K562 (cell line): ENCODE results near the gene ICAM1. TPM values are rescaled to one million over a fixed set of nuclear protein-coding genes. Genes with fewer than 3 reads are reported as not detected.
A peak's percentile ranks its signal among the peaks of the same experiment; 100 is the strongest.

ENCODE experiments used
- ATAC-seq: fragments of 200-7000 bp; cut with Tn5 transposase; 3 replicates; pipeline ENCODE4 v1.9.1; 2020; ENCODE audit warnings: moderate library complexity
- BruUV-seq: library from RNA; stranded (reverse); fragments of 400-500 nt; replicated peaks from 2 replicates; lab custom pipeline; 2021; lab: Mats Ljungman, UMichigan
- CTCF ChIA-PET: fragments of 300-600 bp; formaldehyde crosslinking; extraction: SDS; loops from one replicate; lab custom pipeline; 2021; ENCODE audit warnings: low intra/inter-chr PET ratio; lab: Yijun Ruan, JAX
- POLR2A ChIA-PET: fragments of 300-600, 350-650 bp; sonication (Branson Sonifier 250); formaldehyde crosslinking; extraction: SDS; loops from one replicate; lab custom pipeline; 2021; ENCODE audit warnings: antibody characterized with exemption, inconsistent platforms; lab: Yijun Ruan, JAX
- DNase-seq, 4 experiments: peaks; one replicate each; pipeline versions ENCODE4 v3.0.0 to v3.0.0-alpha.2; 2011 to 2018; ENCODE audit warnings: low spot score in 3 of 4, mixed read lengths in 3 of 4; ENCODE audit errors: extremely low read depth in 1 of 4
- FAIRE-seq: peaks from 2 replicates; lab custom pipeline; 2011; peaks lifted over from hg19 to GRCh38; lab: Jason Lieb, UNC
- H2AFZ ChIP-seq: 2 replicates; pipeline ENCODE4 v1.6.0; 2011; ENCODE audit warnings: low read depth, low read length, control low read depth, inconsistent platforms
- H3K27ac ChIP-seq: fragments of 200-600 bp; 3 replicates; pipeline ENCODE4 v1.8.0; 2011; ENCODE audit warnings: low read depth, mild to moderate bottlenecking, control low read depth, inconsistent platforms, low read length, moderate library complexity, mixed read lengths; ENCODE audit errors: extremely low read depth
- H3K27me3 ChIP-seq, 2 experiments: fragments of 300-600 bp in 1 of 2; 2 replicates in 1 of 2; 3 replicates in 1 of 2; pipeline versions ENCODE4 v1.6.0 to v1.8.0; 2011; ENCODE audit warnings: inconsistent platforms in 2 of 2, low read length in 2 of 2, mild to moderate bottlenecking in 1 of 2, mixed read lengths in 1 of 2, moderate library complexity in 1 of 2; ENCODE audit not compliant: control insufficient read depth in 2 of 2, insufficient read depth in 2 of 2
- H3K36me3 ChIP-seq: fragments of 300-600 bp; 3 replicates; pipeline ENCODE4 v1.8.0; 2011; ENCODE audit warnings: mild to moderate bottlenecking, low read length, inconsistent platforms; ENCODE audit not compliant: control insufficient read depth, insufficient read depth
- H3K4me1 ChIP-seq, 2 experiments: fragments of 200-600 bp in 1 of 2; replicated peaks in 1 of 2; 2 replicates in 1 of 2; 3 replicates in 1 of 2; pipeline versions ENCODE4 v1.5.1 to v1.8.0; 2011; ENCODE audit warnings: inconsistent platforms in 2 of 2, low read length in 2 of 2, mild to moderate bottlenecking in 1 of 2, mixed read lengths in 1 of 2, moderate library complexity in 1 of 2; ENCODE audit not compliant: control insufficient read depth in 2 of 2, insufficient read depth in 2 of 2
- H3K4me2 ChIP-seq: 2 replicates; pipeline ENCODE4 v1.6.1; 2011; ENCODE audit warnings: low read length, control low read depth, inconsistent platforms, mixed read lengths; ENCODE audit not compliant: insufficient read depth
- H3K4me3 ChIP-seq: fragments of 200-600 bp; sonication (generic), shearing (Covaris generic); 2 replicates; pipeline ENCODE4 v1.5.1; 2016; ENCODE audit warnings: control low read depth, inconsistent platforms
- H3K79me2 ChIP-seq: fragments of 200-600 bp; 3 replicates; pipeline ENCODE4 v1.8.0; 2011; ENCODE audit warnings: low read length, inconsistent platforms; ENCODE audit not compliant: control insufficient read depth, insufficient read depth
- H3K9ac ChIP-seq, 2 experiments: 2 replicates each; pipeline versions ENCODE4 v1.6.0 to v1.6.1; 2011; ENCODE audit warnings: low read depth in 2 of 2, low read length in 2 of 2, control low read depth in 1 of 2, inconsistent platforms in 1 of 2, mild to moderate bottlenecking in 1 of 2, mixed read lengths in 1 of 2; ENCODE audit not compliant: insufficient read depth in 1 of 2
- H3K9me1 ChIP-seq: one replicate; pipeline ENCODE4 v1.6.0; 2011; ENCODE audit warnings: inconsistent platforms, mild to moderate bottlenecking, low read length, moderate library complexity; ENCODE audit not compliant: control insufficient read depth, insufficient read depth
- H3K9me3 ChIP-seq: replicated peaks from 2 replicates; pipeline ENCODE4 v1.5.1; 2011; ENCODE audit warnings: low read depth, low read length, inconsistent platforms; ENCODE audit not compliant: control insufficient read depth, insufficient read depth
- H4K20me1 ChIP-seq: replicated peaks from 2 replicates; pipeline ENCODE4 v1.6.1; 2011; ENCODE audit warnings: low read length, inconsistent platforms, mixed read lengths; ENCODE audit not compliant: control insufficient read depth, insufficient read depth
- E2F1 ChIP-seq: sonication (generic); formaldehyde crosslinking; IDR thresholded peaks from 2 replicates; pipeline ENCODE4 v1.8.1; 2023; ENCODE audit warnings: mild to moderate bottlenecking, missing genetic modification reagents, moderate library complexity
- HES1 ChIP-seq: fragments of 450-650 bp; IDR thresholded peaks from 2 replicates; pipeline ENCODE4 v1.6.1; 2016; ENCODE audit warnings: low read depth, mild to moderate bottlenecking, moderate library complexity
- KAT7 ChIP-seq: sonication (generic); formaldehyde crosslinking; IDR thresholded peaks from 2 replicates; pipeline ENCODE4 v1.8.0; 2022; ENCODE audit warnings: missing genetic modification reagents, mild to moderate bottlenecking, borderline replicate concordance
- MTA3 ChIP-seq: fragments of 450-650 bp; formaldehyde crosslinking; IDR thresholded peaks from 2 replicates; pipeline ENCODE4 v1.6.1; 2017; ENCODE audit warnings: mild to moderate bottlenecking, borderline replicate concordance
- NELFE ChIP-seq: IDR thresholded peaks from 2 replicates; pipeline ENCODE4 v1.6.1; 2011; ENCODE audit warnings: mild to moderate bottlenecking; ENCODE audit not compliant: insufficient read depth, insufficient read length
- RBBP5 ChIP-seq: fragments of 200-600 bp; sonication (generic); IDR thresholded peaks from 2 replicates; pipeline ENCODE4 v1.6.1; 2012; ENCODE audit warnings: borderline replicate concordance, mild to moderate bottlenecking, low read length, control low read depth, inconsistent platforms; ENCODE audit not compliant: insufficient read depth, poor library complexity, severe bottlenecking
- RCOR1 ChIP-seq, 2 experiments: IDR thresholded peaks; 2 replicates each; pipeline ENCODE4 v1.6.1; 2012; ENCODE audit warnings: low read depth in 2 of 2, low read length in 2 of 2, borderline replicate concordance in 1 of 2, improper control_type of control experiment in 1 of 2
- ZNF274 ChIP-seq: IDR thresholded peaks from 2 replicates; pipeline ENCODE4 v1.6.1; 2011; ENCODE audit warnings: low read depth, mild to moderate bottlenecking, low read length, moderate library complexity, borderline replicate concordance
- WGBS: fragments of 100-300 bp; shearing (Covaris generic); methylation state at CpG from one replicate; pipeline ENCODE4 v1.1.6; 2016; ENCODE audit warnings: low coverage, mixed read lengths; ENCODE audit not compliant: insufficient coverage; ENCODE audit errors: missing lambda C conversion rate; 5-methylcytosine and 5-hydroxymethylcytosine counted together
- in situ Hi-C: fragments of 300-500 bp; cut with MboI; formaldehyde crosslinking; loops from 4 replicates; pipeline ENCODE4 v1.15.0; 2018; ENCODE audit warnings: inconsistent platforms, mixed read lengths
- intact Hi-C: fragments of 100-400 bp; cut with micrococcal nuclease; formaldehyde crosslinking; loops from 2 replicates; pipeline ENCODE4 v1.14.2; 2022
- polyA plus RNA-seq, 8 experiments: library from polyadenylated mRNA; depleted of rRNA in 4 of 8; stranded (reverse) in 5 of 8; unstranded in 3 of 8; fragments of >200 nt; fragmentation: Nextera tagmentation in 2 of 8; fragmentation: Illumina TruSeq in 1 of 8; extraction: Ambion mirVana in 2 of 8; extraction: Trizol in 1 of 8; gene quantifications; 2 replicates each; pipeline versions ENCODE4 v1.2.1 to v1.2.3, GENCODE V29; 2011 to 2014; ENCODE audit warnings: inconsistent platforms in 1 of 8, missing spikeins in 1 of 8
- total RNA-seq, 7 experiments: library from RNA; depleted of rRNA in 6 of 7; stranded (reverse); fragments of >200 nt in 6 of 7; fragmentation: Illumina TruSeq in 2 of 7; extraction: Trizol in 2 of 7; gene quantifications; 2 replicates each; pipeline versions ENCODE4 v1.2.1 to v1.2.3, GENCODE V29; 2011 to 2021; ENCODE audit warnings: low replicate concordance in 1 of 7

Gene ICAM1
- total and polyA plus RNA-seq, 9 of the 15 experiments (the other 6 are each of a cell fraction or from before 2014, with no cell fraction given): 2.3 to 24.4 (median 13.4) TPM

DNA sequence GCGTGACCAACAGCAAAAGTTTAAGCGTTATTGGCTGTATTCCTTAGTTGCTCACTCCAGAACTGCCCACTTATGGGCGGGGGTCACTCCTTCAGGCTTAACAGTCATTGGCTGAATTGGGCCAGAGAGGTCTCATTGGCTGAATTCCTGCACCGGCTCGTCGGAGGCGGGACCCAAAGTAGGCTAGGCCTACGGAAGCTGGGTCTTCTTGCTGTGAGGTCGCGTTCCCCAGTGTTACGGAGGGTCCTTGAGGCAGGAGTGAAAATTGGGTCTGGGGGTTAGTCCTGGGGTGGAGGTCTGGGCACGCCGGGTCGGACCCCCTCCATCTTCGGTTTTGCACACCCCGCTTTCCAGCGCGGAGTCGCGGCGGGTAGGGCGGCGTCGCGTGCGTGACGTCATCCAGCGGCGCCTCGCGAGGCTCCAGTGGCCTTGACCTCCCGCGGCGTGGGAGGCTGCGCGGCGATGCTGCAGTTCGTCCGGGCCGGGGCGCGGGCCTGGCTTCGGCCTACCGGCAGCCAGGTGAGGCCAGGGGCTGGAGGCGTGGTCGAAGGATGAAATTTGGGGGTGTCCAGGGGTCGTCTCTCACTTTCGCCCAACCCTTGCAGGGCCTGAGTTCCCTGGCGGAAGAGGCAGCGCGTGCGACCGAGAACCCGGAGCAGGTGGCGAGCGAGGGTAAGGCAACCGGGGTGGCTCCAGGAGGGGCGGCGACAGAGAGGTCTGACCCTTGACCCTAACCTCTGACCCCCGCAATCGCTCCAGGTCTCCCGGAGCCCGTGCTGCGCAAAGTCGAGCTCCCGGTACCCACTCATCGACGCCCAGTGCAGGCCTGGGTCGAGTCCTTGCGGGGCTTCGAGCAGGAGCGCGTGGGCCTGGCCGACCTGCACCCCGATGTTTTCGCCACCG is 18.9 kb upstream of the ICAM1 start, which contains the start of gene MRPL4:
Gene MRPL4, plus strand, starts transcription at position 423 of the 903 bp plus-strand sequence. Its CDS starts 40 bp downstream, at position 463.
- intact Hi-C loops (loop anchor here (5.0 kb wide), 1 partner anchor 320 kb away; no protein-coding TSS in a partner anchor), in situ Hi-C loops (no loop called here)
- Histone ChIP-seq H3K27ac (peak within 1 kb of the TSS; percentile 90), H3K27me3 (no peaks in the 10 kb centered on the region), H3K4me1 (peaks cover 4 to 39% of the 10 kb centered on the region in 2 experiments; a peak in 4 of 5 replicates), H3K4me2 (peak within 1 kb of the TSS; percentile 97), H3K9ac (peak within 1 kb of the TSS; percentile 90 to 98), H2AFZ (peak within 1 kb of the TSS; percentile 100), H3K4me3 (peak within 1 kb of the TSS; percentile 76), H4K20me1 (no peaks in the 10 kb centered on the region), H3K36me3 (peaks cover 32% of the 10 kb centered on the region), H3K9me3 (no peaks in the 10 kb centered on the region; the same call in 1 of the 2 replicates), H3K79me2 (peaks cover 28% of the 10 kb centered on the region), H3K9me1 (no peaks in the 10 kb centered on the region)
- peak; percentile 98 for ATAC-seq
- 1% methylated on average over 72 of the region's 77 CpGs for WGBS
- CTCF ChIA-PET: interaction anchor here (2.2 kb wide), 1 partner anchor 24 kb away, joined by 8 read pairs; no protein-coding TSS in a partner anchor
- peak; percentile 96 to 99 (median 97) for DNase-seq
- FAIRE-seq: peak; percentile 100
- POLR2A ChIA-PET: interaction anchor here (0.6 to 1.4 kb wide), 5 partner anchors 8 to 216 kb away, joined by 3 to 7 read pairs (median 4); no protein-coding TSS in a partner anchor
- TSS peak; percentile 66 for BruUV-seq
- no peak for TF ChIP-seq NELFE
- no peak for TF ChIP-seq HES1
- TF ChIP-seq ZNF274: no peak; the same call in 1 of the 2 replicates
- TF ChIP-seq RBBP5: peak; percentile 92
- peak; percentile 16 to 41; a peak in 1 of 4 replicates for TF ChIP-seq RCOR1 (IDR thresholded peaks at IDR 0.05; ENCODE audit: borderline replicate concordance in 1 of 2, low read depth in 2 of 2, low read length in 2 of 2)
- TF ChIP-seq MTA3: peak; percentile 87
- TF ChIP-seq KAT7 (CRISPR knock-in tag): peak; percentile 90; the same call in 1 of the 2 replicates
- peak; percentile 46; the same call in 1 of the 2 replicates for TF ChIP-seq E2F1 (CRISPR knock-in tag)
